IPS DF 6.9 (cell line): Measurements from ENCODE around the gene RAB11FIP4.

Experiments
- DNase-seq: peaks from one replicate; pipeline ENCODE4 v3.0.0-alpha.2; 2013; ENCODE audit warnings: low read depth, low spot score
- H3K27ac ChIP-seq: one replicate; pipeline ENCODE4 v1.5.1; 2013; ENCODE audit warnings: low read length, control low read depth
- H3K27me3 ChIP-seq: 2 replicates; pipeline ENCODE4 v1.6.1; 2013; ENCODE audit warnings: mild to moderate bottlenecking, low read length; ENCODE audit not compliant: control insufficient read depth, insufficient read depth
- H3K36me3 ChIP-seq: 2 replicates; pipeline ENCODE4 v1.6.1; 2013; ENCODE audit warnings: low read length; ENCODE audit not compliant: control insufficient read depth, insufficient read depth
- H3K4me1 ChIP-seq: 2 replicates; pipeline ENCODE4 v1.6.1; 2013; ENCODE audit warnings: low read length; ENCODE audit not compliant: control insufficient read depth, insufficient read depth
- H3K4me3 ChIP-seq: 2 replicates; pipeline ENCODE4 v1.5.1; 2013; ENCODE audit warnings: mild to moderate bottlenecking, low read length
- H3K9me3 ChIP-seq: 2 replicates; pipeline ENCODE4 v1.6.1; 2013; ENCODE audit warnings: low read length, inconsistent platforms; ENCODE audit not compliant: control insufficient read depth, insufficient read depth
- WGBS: extraction: QIAGEN DNeasy Blood & Tissue Kit; methylation state at CpG from one replicate; pipeline ENCODE4 v1.1.7; 2013; ENCODE audit warnings: mixed read lengths, missing lambda C conversion rate; ENCODE audit not compliant: insufficient read length, insufficient coverage; 5-methylcytosine and 5-hydroxymethylcytosine counted together

Gene RAB11FIP4

DNA sequence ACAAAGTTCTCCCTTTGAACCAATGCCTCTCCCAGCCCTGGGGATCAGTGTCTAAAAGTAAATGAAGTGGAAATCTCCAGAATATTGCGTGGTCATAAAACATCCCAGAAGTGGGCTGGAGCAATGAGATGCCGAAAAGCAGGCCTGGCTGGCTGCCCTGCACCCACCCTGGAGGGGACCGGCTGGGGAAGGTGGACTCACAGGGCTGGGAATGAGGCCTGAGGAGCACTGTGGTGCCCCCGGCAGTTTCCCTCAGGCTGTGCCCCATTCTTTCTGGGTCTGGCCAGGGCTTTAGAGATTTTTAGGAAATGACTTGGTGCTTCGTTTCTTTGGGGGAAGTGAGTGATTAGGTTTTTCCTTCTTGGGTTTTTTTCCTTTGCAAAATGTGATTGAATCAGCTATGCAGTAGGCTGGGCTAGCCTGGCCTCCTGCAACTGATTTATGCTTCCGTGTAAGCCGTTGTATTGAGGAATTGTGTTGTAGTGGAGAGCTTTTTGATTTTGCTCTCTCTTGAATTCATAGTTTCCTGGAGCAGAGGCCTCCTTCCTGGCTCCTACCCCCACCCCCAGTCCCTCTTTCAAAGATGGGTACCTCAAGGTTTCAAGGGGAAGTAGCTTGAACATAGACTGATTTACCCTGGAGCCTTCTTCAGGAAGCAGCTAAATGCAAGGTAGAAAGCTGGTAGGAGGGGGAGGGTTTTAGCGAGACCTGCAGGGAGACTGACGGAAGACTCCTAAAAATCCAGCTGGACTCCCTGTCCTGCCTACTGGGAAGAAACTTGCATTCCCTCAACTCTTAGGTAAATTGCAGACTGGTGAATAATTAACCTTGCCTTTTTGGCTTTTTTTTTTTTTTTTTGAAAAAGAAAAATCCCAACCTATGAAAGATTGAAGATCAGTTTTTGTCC, 170.2 kb downstream of the RAB11FIP4 start:
- WGBS = no CpG with 5 or more reads among the region's 9 CpGs
- no peak overlapping the region for H3K4me3 ChIP-seq
- peaks cover 4% of the 10 kb centered on the region; the same call in 1 of the 2 replicates for H3K27me3 ChIP-seq
- H3K27ac ChIP-seq = no peak overlapping the region
- no peaks in the 10 kb centered on the region; the same call in 1 of the 2 replicates for H3K36me3 ChIP-seq
- peaks cover 5% of the 10 kb centered on the region for H3K4me1 ChIP-seq
- no peaks in the 10 kb centered on the region for H3K9me3 ChIP-seq
- DNase-seq = no peak

DNA sequence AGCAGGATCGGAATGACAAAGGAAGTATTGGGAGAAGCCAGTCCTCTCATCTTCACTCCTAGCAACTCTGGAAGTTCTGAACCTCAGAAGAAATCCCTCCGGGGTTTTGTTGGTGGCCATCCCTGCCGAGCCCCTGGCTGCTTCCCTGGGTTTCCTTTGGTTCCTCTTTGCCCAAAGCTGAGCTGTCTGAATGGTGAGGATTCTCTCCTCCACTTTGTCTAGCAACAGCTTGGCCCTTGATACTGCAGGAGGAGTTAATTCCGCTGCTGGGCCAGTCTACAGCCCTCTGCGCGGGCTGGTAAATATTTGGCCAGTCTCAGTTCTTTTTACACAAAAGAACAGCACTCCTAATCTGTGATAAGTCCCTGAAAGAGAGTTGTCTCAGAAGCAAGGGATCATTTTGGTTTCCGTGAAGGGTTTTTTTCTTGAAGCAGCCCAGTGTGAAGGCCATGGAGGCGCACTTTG, 170.9 kb downstream of the RAB11FIP4 start:
- H3K4me1 ChIP-seq = peaks cover 5% of the 10 kb centered on the region
- no peak overlapping the region for H3K4me3 ChIP-seq
- WGBS = no CpG with 5 or more reads among the region's 8 CpGs
- no peak overlapping the region for H3K27ac ChIP-seq
- H3K27me3 ChIP-seq = peaks cover 4% of the 10 kb centered on the region; the same call in 1 of the 2 replicates
- no peak for DNase-seq
- no peaks in the 10 kb centered on the region for H3K9me3 ChIP-seq
- no peaks in the 10 kb centered on the region; the same call in 1 of the 2 replicates for H3K36me3 ChIP-seq

DNA sequence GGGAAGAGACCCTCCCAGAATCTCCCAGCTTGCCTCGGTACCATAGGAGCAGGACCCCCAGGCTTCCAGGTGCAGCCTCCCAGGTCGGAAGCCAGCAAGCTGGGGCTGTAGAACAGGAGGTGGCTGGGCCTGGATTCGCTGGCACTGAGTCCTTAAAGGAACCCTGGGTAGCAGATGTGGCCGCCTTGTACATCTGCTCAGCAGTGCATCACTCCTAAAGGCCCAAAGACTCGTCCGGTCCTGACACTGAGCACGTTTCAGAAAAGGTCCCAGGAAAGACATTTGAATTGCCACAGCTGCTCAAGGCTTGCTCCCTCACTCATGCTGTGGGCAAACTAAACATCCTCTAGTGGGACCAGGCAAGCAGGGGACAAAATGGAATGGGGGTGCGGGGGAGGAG, 172.8 kb downstream of the RAB11FIP4 start:
- Histone ChIP-seq H3K4me3 (no peak overlapping the region), H3K9me3 (no peaks in the 10 kb centered on the region), H3K36me3 (no peaks in the 10 kb centered on the region; the same call in 1 of the 2 replicates), H3K27ac (no peak overlapping the region), H3K27me3 (peaks cover 4% of the 10 kb centered on the region; the same call in 1 of the 2 replicates), H3K4me1 (peaks cover 5% of the 10 kb centered on the region)
- DNase-seq = no peak
- no CpG with 5 or more reads among the region's 8 CpGs for WGBS

DNA sequence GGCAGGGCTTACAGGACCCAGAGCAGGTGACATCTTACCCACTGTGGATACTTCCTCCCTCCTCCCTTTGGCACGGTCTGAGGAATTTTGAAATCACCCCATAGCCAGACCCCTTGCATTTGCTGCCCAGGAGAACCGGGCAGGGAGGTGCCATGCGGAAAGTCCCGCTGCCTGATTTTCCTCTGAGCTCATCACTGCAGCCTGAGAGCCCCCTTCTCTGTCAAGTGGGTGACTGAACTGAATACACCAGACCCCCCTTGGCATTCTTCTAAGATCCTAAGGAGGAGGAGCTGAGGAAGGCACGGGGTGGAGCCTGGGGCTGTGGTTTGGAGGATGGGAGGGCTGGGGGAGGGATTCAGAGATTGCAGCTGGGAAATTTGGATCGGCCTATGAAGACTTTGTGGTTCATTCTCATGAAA, 173.4 kb downstream of the RAB11FIP4 start:
- no peak for DNase-seq
- Histone ChIP-seq H3K27me3 (peaks cover 1% of the 10 kb centered on the region; the same call in 1 of the 2 replicates), H3K36me3 (no peaks in the 10 kb centered on the region), H3K9me3 (no peaks in the 10 kb centered on the region), H3K27ac (no peak overlapping the region), H3K4me3 (no peak overlapping the region), H3K4me1 (peaks cover 5% of the 10 kb centered on the region)
- no CpG with 5 or more reads among the region's 6 CpGs for WGBS

DNA sequence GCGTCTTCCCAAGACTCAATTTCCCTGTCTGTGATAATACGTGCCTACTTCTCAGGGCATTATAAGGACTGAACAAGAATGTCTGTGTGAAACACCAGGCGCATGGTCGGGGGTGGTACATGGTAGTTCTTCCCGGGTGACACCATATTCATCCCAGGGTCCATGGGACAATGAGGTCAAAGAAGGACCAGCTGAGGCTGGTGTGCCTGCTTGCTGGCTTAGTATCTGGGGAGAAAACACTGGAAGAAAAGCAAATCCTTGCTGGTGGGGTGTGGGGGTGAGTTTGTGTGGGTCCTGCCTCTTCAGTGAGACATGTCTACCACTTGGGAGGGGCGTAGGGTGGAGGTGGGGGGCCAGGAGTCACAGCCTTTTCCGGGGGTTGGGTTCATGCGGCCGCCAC, 174.2 kb downstream of the RAB11FIP4 start:
- Histone ChIP-seq H3K4me3 (no peak overlapping the region), H3K4me1 (peaks cover 5% of the 10 kb centered on the region), H3K36me3 (no peaks in the 10 kb centered on the region), H3K9me3 (no peaks in the 10 kb centered on the region), H3K27ac (no peak overlapping the region), H3K27me3 (no peaks in the 10 kb centered on the region; the same call in 1 of the 2 replicates)
- no peak for DNase-seq
- WGBS = no CpG with 5 or more reads among the region's 9 CpGs

DNA sequence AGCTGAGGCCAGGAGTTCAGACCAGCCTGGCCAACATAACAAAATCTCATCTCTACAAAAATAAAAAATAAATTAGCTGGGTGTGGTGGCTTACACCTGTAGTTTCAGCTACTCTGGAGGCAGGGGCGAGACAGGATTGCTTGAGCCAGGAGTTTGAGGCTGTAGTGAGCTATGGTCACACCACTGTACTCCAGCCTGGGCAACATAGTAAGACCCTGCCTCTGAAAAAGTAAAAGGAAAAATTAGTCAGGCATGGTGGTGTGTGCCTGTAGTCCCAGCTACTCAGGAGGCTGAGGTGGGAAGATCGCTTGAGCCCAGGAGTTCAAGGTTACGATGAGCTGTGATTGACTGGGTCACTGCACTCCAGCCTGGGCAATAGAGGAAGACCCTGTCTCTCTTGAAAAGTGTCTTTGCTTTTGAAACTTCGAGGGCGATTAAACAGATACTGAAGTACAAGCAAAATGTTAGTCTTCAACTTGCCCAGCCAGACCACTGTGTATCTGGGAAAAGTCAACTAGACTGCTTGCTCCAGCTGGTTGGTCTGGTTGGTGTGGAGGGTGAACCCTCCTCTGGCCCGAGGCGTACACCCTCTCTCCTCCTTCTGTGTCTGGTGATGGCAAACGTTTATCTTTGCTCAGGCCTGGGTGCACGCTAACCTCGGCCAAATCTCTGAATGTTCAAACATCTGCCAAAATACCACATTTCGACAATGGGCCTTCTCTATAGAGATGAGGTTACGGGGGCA, 174.9 kb downstream of the RAB11FIP4 start:
- no peaks in the 10 kb centered on the region for H3K9me3 ChIP-seq
- no peak for DNase-seq
- H3K4me1 ChIP-seq = peaks cover 2% of the 10 kb centered on the region
- no peaks in the 10 kb centered on the region for H3K27me3 ChIP-seq
- H3K36me3 ChIP-seq = no peaks in the 10 kb centered on the region
- no CpG with 5 or more reads among the region's 12 CpGs for WGBS
- no peak overlapping the region for H3K4me3 ChIP-seq
- no peak overlapping the region for H3K27ac ChIP-seq

DNA sequence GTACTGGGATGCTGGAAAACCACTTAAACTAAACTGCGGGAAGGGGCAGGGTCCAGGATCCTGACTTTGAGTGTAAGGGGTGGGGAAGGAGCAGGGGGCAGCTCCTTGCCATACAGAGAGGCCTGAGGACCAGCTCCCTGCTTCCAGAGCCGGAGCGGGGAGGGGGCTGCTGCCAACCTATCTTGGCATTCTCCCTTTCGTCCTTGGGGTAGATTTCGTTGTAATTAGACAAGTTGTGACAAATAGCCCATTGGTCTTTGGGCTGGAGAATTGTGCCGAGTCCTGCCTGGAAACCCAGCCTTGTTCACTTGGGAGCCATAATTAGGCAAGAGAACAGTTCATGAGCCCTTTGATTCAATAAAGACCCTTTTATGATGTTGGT, 175.5 kb downstream of the RAB11FIP4 start:
- Histone ChIP-seq H3K36me3 (no peaks in the 10 kb centered on the region), H3K27ac (no peak overlapping the region)
- no CpG with 5 or more reads among the region's 6 CpGs for WGBS

DNA sequence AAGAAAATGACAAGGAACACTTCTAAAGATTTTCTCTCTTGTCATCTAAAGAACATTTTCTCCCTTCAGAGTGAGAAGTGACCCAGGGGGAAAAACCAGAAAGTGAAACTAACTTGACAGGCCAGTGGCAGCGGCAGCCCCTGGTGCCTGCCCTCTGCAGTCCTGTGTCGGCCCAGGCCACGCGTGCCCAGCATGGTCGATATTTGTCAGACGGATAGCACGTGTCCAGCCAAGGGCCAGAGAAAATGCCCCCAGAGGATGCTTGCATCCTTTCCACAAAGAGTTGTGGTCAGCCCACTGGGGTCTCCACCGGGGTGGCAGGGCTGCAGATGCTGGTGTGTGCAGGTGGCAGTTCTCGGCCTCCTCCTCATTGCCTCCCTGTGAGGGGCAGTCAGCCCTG, 176.6 kb downstream of the RAB11FIP4 start:
- H3K27me3 ChIP-seq = no peaks in the 10 kb centered on the region
- H3K4me3 ChIP-seq = no peak overlapping the region
- no CpG with 5 or more reads among the region's 9 CpGs for WGBS
- H3K4me1 ChIP-seq = peaks cover 1% of the 10 kb centered on the region; the same call in 1 of the 2 replicates
- DNase-seq = no peak
- no peaks in the 10 kb centered on the region for H3K9me3 ChIP-seq
- no peak overlapping the region for H3K27ac ChIP-seq
- no peaks in the 10 kb centered on the region for H3K36me3 ChIP-seq

More for the DNA sequence above, 175.5 kb downstream of the RAB11FIP4 start:
- Histone ChIP-seq H3K9me3 (no peaks in the 10 kb centered on the region), H3K4me3 (no peak overlapping the region), H3K4me1 (peaks cover 1% of the 10 kb centered on the region; the same call in 1 of the 2 replicates), H3K27me3 (no peaks in the 10 kb centered on the region)
- no peak for DNase-seq

DNA sequence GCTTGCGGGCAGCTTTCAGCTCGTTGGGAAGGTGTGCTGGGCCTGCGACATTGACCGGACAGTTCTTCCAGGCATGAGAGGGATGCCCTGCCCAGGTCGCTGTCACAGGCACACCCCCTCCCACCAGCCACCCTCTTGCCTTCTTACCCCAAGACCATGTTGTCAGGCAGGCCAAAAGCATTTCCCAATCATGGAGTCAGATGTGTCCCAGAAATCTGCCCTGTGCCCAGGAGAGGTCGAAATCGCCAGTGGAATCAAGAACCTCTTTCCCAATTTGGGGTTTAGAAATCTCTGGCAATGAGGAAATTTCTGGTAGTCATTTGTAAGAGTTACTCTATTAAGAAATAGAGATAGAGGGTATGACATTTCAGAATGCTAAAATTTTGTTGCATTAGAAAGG, 177.1 kb downstream of the RAB11FIP4 start:
- DNase-seq = no peak
- no peaks in the 10 kb centered on the region for H3K9me3 ChIP-seq
- H3K4me1 ChIP-seq = peaks cover 1% of the 10 kb centered on the region; the same call in 1 of the 2 replicates
- H3K27me3 ChIP-seq = no peaks in the 10 kb centered on the region
- H3K27ac ChIP-seq = no peak overlapping the region
- H3K36me3 ChIP-seq = no peaks in the 10 kb centered on the region; the same call in 1 of the 2 replicates
- WGBS = no CpG with 5 or more reads among the region's 7 CpGs
- no peak overlapping the region for H3K4me3 ChIP-seq

DNA sequence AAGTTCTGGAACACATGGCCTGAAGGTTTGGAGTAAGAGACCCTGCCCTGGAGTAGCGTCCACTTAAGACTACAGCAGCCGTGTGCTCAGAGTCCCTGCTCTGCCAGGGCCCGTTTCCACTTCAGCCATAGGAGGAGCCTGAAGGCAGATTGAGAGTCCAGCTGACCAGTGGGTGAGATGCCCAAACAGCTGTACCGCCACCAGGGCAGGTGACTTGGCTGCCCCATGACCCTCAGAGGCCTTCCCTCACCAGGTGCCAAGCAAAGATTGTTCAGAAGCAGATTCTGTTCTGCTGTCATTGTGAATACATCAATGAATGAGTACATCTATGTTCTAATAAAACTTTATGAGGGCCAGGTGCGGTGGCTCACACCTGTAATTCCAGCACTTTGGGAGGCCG, 178.8 kb downstream of the RAB11FIP4 start:
- Histone ChIP-seq H3K36me3 (no peaks in the 10 kb centered on the region; the same call in 1 of the 2 replicates), H3K4me3 (no peak overlapping the region), H3K4me1 (peaks cover 1% of the 10 kb centered on the region; the same call in 1 of the 2 replicates), H3K27me3 (no peaks in the 10 kb centered on the region), H3K9me3 (no peaks in the 10 kb centered on the region), H3K27ac (no peak overlapping the region)
- no CpG with 5 or more reads among the region's 6 CpGs for WGBS
- no peak for DNase-seq
